Activated naive CD4-positive, alpha-beta T cell treated with Interleukin-2 at 50 U/mL for 16 hours (primary cell): Measurements from ENCODE around the gene ORAI1.
"Not testable (repeated sequence)": the region's sequence is repeated elsewhere in the genome, so short reads cannot be mapped to it uniquely, and the experiment has no call there.

Source experiments
- DNase-seq: peaks from one replicate; pipeline ENCODE4 v3.0.0-alpha.2; 2020

ORAI1 gene

DNA sequence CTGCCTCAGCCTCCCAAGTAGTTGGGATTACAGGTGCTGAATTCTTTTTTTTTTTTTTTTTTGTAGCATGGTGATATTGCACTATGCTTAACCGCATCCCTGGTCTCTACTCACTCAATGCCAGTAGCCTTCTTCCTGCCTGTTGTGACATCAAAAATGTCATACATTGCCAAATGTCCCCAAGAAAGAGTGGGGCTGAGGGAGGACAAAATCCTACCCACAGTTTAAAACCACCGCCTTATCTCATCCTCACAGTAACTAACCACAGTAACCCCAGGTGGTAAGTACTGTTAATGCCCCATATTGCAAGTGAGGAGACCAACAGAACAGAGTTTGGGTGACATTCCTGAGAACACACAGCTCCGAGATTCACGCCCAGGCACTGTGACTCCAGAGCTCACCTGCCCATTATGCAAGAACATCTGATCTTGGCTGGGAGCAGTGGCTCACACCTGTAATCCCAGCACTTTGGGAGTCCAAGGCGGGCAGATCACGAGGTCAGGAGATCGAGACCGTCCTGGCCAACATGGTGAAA, 23.6 kb downstream of the ORAI1 start:
- no peak for DNase-seq

DNA sequence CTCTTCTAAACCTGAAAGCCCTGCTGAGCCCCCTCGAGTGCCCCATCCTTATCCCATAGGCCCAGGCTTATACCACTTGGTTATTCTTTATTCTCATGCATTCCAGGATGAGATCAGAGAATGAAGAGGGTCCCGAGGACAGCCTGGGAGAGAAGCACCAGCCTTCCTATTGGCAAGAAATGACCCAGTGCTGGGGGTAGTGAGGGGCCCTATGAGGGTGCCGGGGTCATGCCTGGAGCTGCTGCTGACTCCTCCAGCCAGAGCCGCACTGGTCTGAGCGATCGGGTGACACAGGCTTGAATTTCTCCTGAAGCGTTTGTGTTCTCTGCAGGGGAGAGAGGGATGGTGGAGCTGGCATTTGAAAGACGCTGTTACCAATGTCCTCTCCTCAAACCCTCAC, 25.0 kb downstream of the ORAI1 start:
- no peak for DNase-seq

DNA sequence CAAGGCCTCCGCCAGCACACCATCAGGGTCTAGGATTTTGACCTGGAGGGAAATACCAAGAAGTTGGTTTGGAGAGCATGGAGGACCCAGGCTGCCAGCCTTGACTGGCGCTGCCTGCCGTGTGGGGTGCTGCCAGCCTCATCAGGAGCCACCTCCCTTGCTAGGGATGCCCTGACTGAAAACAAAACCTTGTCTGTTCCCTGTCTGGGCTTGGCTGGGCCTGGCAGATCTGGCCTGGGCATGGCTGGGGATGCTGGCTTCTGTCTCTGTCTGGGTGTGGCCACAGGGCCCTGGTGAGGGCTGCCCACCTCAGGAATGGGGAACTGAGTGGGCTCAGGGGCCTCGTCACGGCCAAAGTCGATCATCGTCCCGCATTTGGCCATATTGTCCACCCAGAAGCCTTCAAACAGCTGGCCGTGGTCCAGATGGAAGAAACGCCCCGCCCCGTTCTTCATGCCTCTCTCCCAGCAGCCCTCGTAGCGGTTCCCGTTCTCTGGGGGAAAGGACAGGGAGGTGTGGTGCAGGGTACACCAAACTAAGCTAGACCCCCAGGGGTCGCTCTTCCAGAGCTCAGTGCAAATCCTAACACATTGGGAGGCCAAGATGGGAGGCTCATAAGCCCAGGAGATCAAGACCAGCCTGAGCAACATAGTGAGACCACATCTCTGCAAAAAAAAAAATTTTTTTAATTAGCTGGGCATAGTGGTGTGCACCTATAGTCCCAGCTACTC, 26.6 kb downstream of the ORAI1 start:
- no peak for DNase-seq

DNA sequence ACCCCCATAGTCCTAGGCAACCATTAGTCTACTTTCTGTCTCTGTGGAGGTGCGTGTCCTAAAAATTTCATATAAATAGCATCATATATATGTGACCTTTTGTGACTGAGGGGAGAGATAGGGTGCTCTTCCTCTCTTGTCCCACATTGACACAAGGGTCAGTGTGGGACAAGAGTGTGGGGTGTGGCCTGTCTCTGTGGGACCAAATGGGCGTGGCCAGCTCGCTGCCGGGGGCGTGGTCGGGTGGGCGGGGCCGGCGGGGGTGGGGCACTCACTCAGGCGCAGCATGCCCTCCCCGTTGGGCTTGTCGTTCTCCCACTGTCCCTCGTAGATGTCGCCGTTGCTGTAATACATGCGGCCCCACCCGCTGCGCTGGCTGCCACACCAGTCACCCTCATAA, 27.7 kb downstream of the ORAI1 start:
- no peak for DNase-seq

DNA sequence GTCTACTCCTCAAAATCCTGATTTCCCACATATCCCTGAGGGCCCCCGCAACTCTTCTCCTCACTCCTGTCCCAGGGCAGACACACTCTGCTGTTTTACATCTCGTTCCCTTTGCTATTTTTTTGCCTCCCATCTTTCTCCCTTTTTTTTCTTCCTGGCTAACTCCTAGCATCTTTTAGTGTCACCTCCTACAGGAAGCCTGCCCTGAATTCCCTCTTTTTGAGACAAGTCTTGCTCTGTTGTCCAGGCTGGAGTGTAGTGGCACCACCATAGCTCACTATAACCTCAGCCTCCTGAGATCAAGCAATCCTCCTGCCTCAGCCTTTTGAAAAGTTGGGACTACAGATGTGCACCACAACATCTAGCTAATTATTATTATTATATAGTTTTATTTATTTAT, 29.8 kb downstream of the ORAI1 start:
- no peak for DNase-seq

DNA sequence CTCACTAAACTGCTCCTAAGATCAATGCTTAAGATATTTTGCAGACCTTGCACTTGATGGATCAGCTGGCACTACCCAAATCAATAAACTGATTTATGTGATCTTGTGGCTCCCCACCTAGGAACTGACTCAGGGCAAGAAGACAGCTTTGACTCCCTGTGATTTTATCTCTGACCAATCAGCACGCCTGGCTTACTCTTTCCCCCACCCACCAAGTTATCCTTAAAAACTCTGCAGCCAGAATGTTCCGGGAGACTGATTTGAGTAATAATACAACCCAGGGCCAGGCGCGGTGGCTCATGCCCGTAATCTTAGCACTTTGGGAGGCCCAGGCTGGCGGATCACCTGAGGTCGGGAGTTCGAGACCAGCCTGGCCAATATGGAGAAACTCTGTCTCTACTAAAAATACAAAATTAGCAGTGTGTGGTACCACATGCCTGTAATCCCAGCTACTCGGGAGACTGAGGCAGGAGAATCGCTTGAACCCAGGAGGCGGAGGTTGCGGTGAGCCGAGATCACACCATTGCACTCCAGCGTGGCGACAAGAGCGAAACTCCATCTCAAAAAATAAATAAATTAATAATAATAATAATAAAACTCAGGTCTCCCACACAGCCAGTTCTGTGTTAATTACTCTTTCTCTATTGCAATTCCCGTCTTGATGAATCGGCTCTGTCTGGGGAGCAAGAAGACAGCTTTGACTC, 31.1 kb downstream of the ORAI1 start:
- DNase-seq, result peak; percentile 24

DNA sequence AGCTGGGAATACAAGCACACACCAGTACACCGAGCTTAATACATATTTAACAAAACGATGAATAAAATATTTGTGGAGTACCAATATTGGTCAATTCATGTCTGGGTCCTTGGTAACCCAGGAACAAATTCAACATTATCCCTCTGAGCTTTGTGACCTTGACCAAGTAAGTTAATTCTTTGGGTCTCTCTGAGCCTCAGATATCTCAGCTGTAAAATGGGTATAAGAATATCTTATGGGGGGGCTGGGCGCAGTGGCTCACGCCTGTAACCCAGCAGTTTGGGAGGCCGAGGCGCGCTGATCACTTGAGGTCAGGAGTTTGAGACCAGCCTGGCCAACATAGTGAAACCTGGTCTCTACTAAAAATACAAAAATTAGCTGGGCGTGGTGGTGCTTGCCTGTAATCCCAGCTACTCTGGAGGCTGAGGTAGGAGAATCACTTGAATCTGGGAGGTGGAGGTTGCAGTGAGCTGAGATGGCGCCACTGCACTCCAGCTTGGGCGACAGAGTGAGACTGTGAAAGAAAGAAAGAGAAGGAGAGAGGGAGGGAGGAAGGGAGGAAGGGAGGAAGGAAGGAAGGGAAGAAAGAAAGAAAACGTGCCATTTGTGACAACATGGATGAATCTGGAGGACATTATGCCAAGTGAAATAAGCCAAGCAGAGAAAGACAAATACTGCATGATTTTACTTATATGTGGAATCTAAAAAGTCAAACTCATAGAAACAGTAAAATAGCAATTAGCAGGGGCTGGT, 35.2 kb downstream of the ORAI1 start:
- DNase-seq, result not testable (repeated sequence)

DNA sequence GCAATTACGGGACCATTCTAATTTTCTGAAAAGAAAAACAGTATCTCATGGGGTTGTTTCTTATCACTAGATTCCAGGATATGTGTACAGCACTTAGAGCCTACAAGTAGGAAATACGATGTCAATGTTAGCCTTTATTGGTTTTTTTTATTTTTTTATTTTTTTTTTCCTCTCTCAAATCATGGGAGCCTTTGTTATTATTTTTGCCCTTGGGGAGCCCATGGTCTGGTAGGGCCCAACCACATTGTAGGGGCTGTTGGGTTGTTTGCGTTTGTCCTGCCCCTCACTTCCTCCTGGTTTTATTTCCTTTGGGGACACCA, 37.2 kb downstream of the ORAI1 start:
- DNase-seq, result no peak

DNA sequence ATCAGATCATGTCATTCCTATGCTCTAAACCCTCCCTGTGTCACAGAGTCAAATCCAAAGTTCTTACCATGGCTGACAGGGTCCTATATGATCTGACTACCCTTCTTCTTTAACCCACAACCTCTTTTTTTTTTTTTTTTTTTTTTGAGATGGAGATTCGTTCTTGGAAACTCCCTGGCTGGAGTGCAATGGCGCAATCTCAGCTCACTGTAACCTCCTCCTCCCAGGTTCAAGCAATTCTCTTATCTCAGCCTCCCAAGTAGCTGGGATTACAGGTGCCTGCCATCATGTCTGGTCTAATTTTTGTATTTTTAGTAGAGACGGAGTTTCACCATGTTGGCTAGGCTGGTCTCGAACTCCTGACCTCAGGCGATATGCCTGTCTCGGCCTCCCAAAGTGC, 40.5 kb downstream of the ORAI1 start:
- DNase-seq, result not testable (repeated sequence)

DNA sequence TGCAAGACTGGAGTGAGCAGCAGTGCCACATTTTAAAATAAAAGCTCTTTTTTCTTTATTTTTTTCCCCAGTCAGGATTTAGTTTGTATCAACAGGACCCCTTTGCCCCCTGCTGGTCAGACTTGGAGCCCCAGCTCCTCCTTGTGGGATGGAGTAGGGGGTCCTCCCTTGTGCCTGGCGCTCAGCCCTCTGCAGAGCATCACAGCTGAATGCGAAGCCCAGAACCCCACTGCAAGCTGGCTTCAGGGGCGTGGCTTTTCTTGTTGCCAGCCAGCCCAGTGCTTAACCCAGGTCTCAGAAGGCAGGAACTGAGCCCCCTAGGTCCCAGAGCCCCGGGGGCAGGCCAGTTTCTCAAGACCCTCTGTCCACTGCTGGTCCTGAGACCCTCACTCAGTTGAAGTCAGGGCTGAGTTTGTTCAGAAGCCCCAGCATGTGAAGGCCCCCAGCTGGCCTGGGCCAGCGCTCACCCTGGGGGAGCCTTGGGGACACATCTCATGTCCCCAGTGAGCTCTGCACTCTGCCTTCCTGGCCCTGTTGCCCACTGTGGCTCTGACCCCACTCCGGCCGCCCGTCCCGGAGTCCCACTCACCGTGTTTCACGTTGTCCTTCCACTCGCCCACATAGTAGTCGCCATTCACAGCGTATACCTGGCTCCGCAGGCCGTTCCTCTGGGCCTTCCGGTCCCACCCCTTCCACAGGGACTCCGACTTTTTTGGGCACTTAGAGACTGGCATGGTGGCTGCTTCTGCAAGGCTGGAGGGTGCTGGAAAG, 42.6 kb downstream of the ORAI1 start:
- DNase-seq, result peak; percentile 62

DNA sequence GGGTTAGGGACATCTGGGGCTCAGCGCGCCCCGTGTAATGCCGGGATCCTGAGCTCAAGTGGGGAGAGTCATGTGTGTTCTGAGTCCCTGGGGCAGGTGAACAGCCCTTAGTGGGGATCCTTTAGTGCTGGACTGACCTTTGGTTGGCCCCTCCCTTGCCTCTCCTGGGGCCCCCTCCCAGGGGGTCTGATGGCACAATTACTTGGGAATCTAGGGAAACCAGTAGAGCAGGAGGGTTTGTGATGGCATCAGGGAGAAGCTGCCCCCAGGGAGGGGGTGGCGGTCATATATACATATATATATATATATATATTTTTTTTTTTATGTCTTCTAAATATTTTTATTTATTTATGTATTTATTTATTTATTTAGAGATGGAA, 43.2 kb downstream of the ORAI1 start, which contains the start of gene MORN3:
MORN3 (minus strand) TSS at position 134 of the 380 bp plus-strand sequence. CDS start 171 bp downstream, outside the sequence.
- DNase-seq, result no peak

DNA sequence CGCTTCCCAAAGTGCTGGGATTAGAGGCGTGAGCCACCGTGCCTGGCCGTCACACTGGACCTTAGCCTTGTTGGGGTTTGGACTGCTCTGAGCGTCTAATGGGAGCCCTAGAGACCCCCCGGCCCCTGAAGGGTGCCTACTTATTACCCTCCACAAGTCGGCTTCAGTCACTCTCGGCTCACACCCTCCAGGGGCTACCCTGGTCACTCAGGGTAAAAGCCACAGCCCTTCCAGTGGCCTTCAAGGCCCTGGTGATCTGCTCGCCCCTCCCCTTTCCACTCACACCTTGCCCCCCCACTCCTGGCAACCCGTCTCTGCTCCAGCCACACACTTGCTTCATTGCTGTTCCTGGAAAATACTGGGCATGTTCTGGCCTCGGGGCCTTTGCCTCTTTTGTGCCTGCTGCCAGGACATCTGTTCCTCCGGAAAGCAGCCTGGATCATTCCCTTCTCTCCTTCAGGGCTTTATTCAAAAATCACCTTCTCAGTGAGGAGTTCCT, 46.7 kb downstream of the ORAI1 start:
- no peak for DNase-seq

DNA sequence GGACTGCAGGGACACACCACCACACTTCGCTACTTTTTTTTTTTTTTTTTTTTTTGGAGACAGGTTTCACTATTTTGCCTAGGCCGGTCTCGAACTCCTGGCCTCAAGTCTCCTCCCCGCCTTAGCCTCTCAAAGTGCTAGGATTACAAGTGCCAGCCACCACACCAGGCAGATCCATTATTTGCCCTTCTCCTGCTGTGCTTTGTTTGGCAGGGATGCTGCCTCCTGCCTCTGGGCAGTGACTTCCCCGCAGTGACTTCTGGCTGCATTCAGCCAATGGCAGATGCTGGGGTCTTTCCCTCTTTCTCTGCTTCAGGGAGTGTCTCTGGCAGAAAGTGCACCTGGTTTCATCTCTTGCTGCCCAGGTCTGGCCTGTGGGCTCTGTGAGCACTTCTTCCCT, 49.9 kb downstream of the ORAI1 start:
- DNase-seq, result no peak

DNA sequence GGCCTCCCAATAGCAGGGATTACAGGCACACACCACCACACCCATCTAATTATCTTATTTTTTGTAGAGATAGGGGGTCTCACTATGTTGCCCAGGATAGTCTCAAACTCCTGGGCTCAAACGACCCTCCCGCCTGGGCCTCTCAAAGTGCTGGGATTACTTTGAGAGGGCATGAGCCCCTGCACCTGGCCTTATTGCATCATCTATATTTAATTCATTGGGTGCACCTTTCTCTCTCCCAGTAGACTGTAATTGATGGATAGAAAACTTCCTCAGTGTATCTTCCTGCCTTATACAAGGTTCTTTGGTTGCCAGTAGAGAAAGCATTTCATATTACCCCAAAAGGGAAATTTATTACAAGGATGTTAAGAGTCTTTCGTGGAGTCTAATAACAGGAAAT, 52.0 kb downstream of the ORAI1 start:
- DNase-seq, result no peak

DNA sequence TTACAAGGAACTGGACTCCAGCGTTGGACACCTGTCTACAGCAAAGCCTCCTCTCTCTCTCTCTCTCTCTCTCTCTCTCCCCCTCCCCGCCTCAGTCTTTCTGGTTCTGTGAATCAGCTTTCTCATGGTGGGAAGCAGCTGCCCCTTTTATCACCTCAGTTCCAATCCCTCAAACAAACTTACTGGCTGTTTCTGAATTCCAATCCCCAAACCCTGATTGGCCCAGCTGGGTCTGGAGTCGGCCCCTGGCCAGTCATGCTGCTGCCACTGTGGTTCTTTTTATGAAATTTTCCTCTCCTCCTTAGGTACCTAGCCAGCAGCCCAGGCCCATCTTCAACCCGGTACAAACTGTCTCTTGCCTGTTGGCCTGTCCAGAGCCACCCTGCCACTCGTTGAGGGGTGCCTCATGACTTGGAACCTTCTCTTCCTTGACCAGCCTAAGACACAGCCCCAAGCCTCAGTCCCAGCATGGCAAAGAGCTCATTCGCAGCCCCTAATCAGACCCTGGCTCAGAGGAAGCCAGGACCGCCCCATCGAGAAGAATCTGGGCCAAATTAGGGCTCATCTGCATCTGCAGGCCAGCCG, 52.5 kb downstream of the ORAI1 start:
- DNase-seq, result no peak

DNA sequence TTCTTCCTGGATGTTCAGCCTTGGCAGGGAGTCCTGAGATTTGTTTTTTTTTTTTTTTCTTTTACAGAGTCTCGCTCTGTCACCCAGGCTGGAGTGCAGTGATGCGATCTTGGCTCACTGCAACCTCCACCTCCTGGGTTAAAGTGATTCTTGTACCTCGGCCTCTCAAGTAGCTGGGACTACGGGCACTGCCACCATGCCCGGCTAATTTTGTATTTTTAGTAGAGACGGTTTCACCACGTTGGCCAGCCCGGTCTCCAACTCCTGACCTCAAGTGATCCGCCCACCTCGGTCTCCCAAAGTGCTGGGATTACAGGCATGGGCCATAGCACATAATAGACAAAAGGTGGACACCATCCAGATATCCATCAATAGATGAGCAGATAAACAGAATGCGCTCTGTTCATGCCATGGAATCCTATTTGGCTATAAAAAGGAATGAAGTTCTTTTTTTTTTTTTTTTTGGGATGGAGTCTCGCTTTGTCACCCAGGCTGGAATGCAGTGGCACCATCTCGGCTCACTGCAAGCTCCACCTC, 53.4 kb downstream of the ORAI1 start:
- DNase-seq, result not testable (repeated sequence)

DNA sequence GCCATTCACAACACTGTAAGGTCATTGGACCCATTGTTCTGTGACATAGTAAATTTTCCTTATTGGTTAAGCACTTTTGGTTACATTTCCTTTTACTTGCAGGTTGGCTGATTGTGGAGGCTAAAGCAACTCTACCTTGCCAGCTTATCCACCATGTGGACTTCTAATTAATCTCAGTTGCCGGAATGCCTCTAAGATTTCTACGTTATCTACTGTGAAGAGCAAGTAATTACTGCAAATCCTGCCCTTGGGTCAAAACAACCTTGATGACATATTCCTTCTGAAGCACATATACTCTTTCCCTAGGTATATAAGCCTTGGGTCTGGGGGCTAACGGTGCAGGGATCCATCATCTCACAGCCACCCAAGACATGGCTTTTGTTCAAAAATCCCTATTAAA, 62.6 kb downstream of the ORAI1 start:
- no peak for DNase-seq

DNA sequence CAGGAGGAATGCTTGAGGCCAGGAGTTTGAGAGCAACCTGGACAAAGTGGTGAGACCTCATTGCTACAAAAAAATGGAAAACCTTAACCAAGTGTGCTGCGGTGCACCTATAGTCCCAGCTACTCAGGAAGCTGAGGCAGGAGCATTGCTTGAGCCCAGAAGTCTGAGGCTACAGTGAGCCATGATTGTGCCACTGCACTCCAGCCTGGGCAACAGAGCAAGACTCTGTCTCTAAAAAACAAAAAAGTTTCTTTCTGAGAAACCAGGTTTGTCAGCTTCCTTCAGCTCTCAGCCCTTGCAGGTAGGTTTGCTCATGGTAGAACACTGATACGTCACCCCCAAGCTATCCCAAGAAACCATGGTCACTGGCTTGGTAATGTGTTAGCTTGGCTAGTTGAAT, 63.1 kb downstream of the ORAI1 start:
- no peak for DNase-seq
